NOMO-1 (cell line): ENCODE data around the gene IFITM5.

Experiments used
- DNase-seq, 2 experiments: peaks; one replicate each; lab custom pipeline; 2025; ENCODE audit not compliant: unreplicated experiment in 2 of 2; lab: John Stamatoyannopoulos, UW

IFITM5 gene

DNA sequence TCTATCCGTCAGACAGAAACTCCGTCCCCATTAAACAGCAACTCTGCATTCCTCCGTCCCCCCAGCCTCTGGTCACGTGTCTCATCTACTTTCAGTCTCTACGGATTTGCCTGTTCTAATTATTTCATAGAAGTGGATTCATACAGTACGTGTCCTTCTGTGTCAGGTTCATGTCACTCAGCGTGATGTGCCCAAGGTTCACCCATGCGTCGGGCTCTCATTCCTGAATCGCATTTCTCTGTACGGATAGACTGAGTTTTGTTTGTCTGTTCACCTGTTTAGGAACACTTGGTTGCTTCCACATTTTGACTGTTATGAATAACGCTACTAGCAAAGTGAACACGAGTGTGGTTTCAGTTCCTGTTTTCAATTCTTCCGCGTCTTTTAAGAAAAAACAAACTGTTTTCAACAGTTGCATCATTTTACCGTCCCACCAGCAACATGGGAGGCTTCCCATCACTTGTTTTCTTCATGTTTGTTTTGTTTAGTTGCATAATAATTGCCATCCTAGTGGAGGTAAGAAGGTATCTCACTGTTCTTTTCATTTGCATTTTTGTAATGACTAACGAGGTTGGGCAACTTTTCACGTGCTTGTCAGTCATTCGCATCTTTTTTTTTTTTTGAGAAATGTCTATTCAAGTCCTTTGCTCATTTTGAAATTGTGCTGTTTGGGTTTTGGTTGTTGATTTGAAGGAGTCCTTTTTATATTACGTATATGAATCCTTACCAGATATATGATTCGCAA, 30.0 kb downstream of the IFITM5 start:
- peak; percentile 78 to 96 for DNase-seq

DNA sequence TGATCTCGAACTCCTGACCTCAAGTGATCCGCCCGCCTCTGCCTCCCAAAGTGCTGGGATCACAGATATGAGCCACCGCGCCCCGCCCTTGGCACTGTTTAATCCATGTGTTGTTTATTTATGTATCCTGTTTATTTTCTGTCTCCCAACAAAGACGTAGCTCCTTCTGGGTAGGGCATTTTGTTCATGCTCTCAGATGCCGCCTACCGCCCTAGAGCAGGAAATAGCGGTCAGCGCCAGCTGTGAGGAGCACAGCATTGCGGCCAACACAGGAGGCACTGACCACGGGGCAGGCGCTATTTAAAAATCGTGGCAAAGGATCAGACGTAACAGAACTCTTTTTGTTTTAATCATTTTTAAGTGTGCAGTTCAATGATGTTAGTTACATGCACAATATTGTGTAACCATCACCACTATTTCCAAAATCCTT, 30.6 kb downstream of the IFITM5 start:
- DNase-seq: peak; percentile 78 to 90

- peak; percentile 4 to 65 for DNase-seq
Measured at GRCh38 chr11:267491-267994, 31.8 kb downstream of the IFITM5 start.

DNA sequence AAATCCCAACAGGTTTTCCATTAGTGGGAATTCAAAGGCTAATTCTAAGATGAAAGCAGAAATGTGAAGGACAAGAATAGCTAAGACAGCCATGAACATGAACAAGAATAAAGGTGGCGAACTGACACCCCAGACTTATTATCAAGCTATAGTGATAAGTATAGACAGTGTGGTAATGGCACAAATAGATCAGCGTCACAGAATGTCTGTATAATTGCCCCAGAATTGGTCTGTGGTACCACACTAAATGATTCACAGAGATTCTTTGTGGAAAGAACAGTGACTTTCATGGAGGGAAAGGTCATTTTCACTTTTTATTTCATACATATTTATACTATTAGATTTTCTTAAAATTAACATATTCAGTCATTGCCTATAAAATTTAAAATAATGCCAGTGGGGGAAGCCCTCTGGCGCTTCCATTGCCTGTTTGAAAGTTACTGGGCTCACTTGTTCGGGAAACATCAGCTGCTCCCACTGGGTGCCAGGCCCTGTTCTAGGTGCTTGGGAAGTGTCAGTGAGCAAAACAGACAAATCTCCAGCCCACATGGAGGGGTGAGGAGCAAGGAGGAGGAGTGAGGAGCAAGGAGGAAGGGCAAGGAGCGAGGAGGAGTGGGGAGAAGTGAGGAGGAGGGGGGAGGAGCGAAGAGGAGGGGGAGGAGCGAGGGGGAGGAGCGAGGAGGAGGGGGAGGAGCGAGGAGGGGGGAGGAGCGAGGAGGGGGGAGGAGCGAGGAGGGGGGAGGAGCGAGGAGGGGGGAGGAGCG, 32.5 kb downstream of the IFITM5 start:
- DNase-seq: peak in 1 of 2 experiments; percentile 27

GRCh38 chr11:261624-262023, 37.7 kb downstream of the IFITM5 start:
- no peak for DNase-seq

GRCh38 chr11:259413-259812, 39.9 kb downstream of the IFITM5 start:
- no peak for DNase-seq

DNA sequence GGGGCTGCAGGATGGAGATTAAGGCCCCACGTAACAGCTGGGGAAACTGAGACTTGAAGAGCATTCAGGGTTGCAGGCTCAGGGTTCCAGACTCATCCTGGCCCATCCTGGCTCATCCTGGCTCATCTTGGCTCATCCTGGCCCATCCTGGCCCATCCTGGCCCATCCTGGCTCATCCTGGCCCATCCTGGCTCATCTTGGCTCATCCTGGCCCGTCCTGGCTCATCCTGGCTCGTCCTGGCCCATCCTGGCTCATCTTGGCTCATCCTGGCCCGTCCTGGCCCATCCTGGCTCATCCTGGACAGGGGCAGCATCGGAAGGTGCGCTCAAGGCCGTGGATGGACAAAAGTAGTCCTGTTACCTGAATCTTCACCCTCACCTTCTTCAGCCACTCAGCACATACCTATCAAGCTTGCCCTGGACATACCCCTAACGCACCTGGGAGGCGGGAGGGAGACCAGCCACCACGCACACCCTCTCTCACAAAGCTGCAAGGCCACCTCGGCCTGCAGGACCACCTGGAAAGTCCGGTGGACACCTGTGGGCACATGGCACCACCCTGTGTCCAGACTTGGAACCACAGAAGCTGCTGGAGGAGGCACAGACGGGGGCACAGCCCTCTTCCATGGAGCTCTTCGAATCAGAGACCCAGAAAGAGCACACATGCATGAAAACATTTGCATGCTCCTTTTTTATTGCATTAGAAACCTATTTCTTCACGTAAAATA, 41.4 kb downstream of the IFITM5 start:
- DNase-seq: no peak

- DNase-seq: peak; percentile 38 to 63
Measured at GRCh38 chr11:256952-257737, 42.2 kb downstream of the IFITM5 start.

DNA sequence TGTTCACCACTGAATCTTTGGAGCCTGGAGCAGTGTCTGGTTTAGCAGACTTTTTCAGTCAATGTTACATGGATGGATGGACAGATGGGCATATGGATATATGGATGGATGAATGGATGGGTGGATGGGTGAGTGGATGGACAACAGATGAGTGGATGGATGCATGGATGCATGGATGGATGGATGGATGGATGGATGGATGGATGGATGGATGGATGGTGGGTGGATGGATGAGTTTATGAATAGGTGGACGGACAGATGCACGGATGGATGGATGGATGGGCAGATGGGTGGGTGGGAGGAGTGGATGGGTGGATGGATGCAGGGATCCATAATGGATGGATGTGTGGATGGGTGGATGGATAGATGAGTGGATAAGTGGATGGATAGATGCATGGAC, 43.5 kb downstream of the IFITM5 start:
- DNase-seq: no peak

- no peak for DNase-seq
Measured at GRCh38 chr11:255176-255575, 44.1 kb downstream of the IFITM5 start.

DNA sequence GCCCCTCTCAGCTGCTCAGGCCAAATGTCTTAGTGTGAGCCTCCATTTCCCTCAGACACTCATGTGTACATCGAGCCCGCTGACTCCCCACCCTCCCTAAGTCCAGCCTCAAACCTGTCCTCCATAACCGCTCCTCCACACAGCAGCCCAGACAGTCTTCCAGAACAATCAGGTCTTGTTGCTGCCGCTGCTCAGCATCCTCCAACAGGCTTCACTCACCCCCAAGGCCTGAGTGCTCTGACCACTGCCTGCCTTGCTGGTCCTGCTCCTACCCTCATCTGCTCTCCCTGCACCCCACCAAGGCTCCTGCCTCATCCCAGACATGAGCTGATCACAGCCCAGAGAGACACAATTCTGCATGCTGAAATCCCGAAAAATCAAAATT, 45.4 kb downstream of the IFITM5 start:
- no peak for DNase-seq

- DNase-seq: no peak
Measured at GRCh38 chr11:253160-253885, 46.0 kb downstream of the IFITM5 start.

GRCh38 chr11:252666-253065, 46.7 kb downstream of the IFITM5 start:
- DNase-seq: no peak

GRCh38 chr11:251550-251949, 47.8 kb downstream of the IFITM5 start:
- no peak for DNase-seq

GRCh38 chr11:250740-251299, 48.5 kb downstream of the IFITM5 start:
- DNase-seq: peak; percentile 44 to 63

DNA sequence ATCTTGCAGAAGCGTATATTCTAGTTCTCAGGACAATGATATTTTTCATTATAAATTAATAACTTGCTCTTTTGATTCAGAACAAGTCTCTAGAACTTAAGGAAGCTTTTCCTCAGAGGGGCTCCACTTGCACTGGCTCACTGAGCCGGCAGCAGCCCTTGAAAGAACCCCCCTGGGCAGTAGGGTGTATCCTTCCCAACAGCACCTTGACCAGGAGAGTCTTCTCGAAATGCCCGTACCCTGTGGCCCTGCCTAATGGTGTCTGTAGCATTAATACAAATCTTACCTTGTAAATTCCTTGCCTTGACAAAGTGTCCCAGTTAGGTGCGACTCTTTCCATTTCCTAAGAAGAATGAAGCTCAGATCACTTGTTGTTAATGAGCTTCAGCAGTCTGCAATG, 49.1 kb downstream of the IFITM5 start:
- DNase-seq: no peak

- DNase-seq: no peak
Measured at GRCh38 chr11:249062-249461, 50.3 kb downstream of the IFITM5 start.
